Measurements from ENCODE around the gene RAPGEF5.

RAPGEF5 gene

GRCh38 chr7:22256541-22257096, 100.3 kb downstream of the RAPGEF5 start:
- TF ChIP-seq Cebpa-rat (IDR thresholded peaks at IDR 0.05), result no peak
- Histone ChIP-seq H3K36me3 (peaks cover 52% of the 10 kb centered on the region), H3K4me3 (no peak overlapping the region)

GRCh38 chr7:22255834-22256233, 101.1 kb downstream of the RAPGEF5 start:
- Histone ChIP-seq H3K4me3 (no peak overlapping the region), H3K9me3 (peaks cover 8% of the 10 kb centered on the region), H3K27ac (no peak overlapping the region), H3K9ac (no peak overlapping the region), H3K27me3 (no peaks in the 10 kb centered on the region), H3K4me2 (no peak overlapping the region), H3K36me3 (peaks cover 52% of the 10 kb centered on the region), H4K20me1 (no peaks in the 10 kb centered on the region), H3K4me1 (no peaks in the 10 kb centered on the region)
- TF ChIP-seq Cebpa-rat (IDR thresholded peaks at IDR 0.05), result no peak

More at GRCh38 chr7:22256541-22257096, 100.3 kb downstream of the RAPGEF5 start:
- Histone ChIP-seq H3K27ac (no peak overlapping the region), H3K9me3 (peaks cover 8% of the 10 kb centered on the region), H3K9ac (no peak overlapping the region), H3K27me3 (no peaks in the 10 kb centered on the region), H3K4me1 (no peaks in the 10 kb centered on the region), H4K20me1 (no peaks in the 10 kb centered on the region), H3K4me2 (no peak overlapping the region)

GRCh38 chr7:22255342-22255741, 101.6 kb downstream of the RAPGEF5 start:
- Histone ChIP-seq H3K9me3 (peaks cover 8% of the 10 kb centered on the region), H3K36me3 (peaks cover 52% of the 10 kb centered on the region), H3K27me3 (no peaks in the 10 kb centered on the region), H3K9ac (no peak overlapping the region), H3K4me1 (no peaks in the 10 kb centered on the region), H3K4me3 (no peak overlapping the region), H3K4me2 (no peak overlapping the region), H4K20me1 (no peaks in the 10 kb centered on the region), H3K27ac (no peak overlapping the region)
- no peak for TF ChIP-seq Cebpa-rat (IDR thresholded peaks at IDR 0.05)

GRCh38 chr7:22252936-22253536, 103.9 kb downstream of the RAPGEF5 start:
- no peak overlapping the region for H3K4me2 ChIP-seq

GRCh38 chr7:22252016-22252415, 104.9 kb downstream of the RAPGEF5 start:
- peaks cover 17% of the 10 kb centered on the region for H3K9me3 ChIP-seq
- no peaks in the 10 kb centered on the region for H4K20me1 ChIP-seq
- H3K27ac ChIP-seq, result no peak overlapping the region
- no peak overlapping the region for H3K4me2 ChIP-seq
- peaks cover 53% of the 10 kb centered on the region for H3K36me3 ChIP-seq
- H3K9ac ChIP-seq, result no peak overlapping the region
- H3K4me3 ChIP-seq, result no peak overlapping the region
- no peaks in the 10 kb centered on the region for H3K27me3 ChIP-seq
- H3K4me1 ChIP-seq, result no peaks in the 10 kb centered on the region
- no peak for TF ChIP-seq Cebpa-rat (IDR thresholded peaks at IDR 0.05)

More at GRCh38 chr7:22252936-22253536, 103.9 kb downstream of the RAPGEF5 start:
- H3K9ac ChIP-seq, result no peak overlapping the region
- H3K4me3 ChIP-seq, result no peak overlapping the region
- H3K27ac ChIP-seq, result no peak overlapping the region
- peaks cover 7% of the 10 kb centered on the region; the same call in 1 of the 2 replicates for H3K9me3 ChIP-seq
- peaks cover 48% of the 10 kb centered on the region for H3K36me3 ChIP-seq
- H3K27me3 ChIP-seq, result no peaks in the 10 kb centered on the region
- H4K20me1 ChIP-seq, result no peaks in the 10 kb centered on the region
- no peak for TF ChIP-seq Cebpa-rat (IDR thresholded peaks at IDR 0.05)
- H3K4me1 ChIP-seq, result no peaks in the 10 kb centered on the region

GRCh38 chr7:22251281-22251680, 105.7 kb downstream of the RAPGEF5 start:
- Histone ChIP-seq H3K27ac (no peak overlapping the region), H3K36me3 (peaks cover 56% of the 10 kb centered on the region)

DNA sequence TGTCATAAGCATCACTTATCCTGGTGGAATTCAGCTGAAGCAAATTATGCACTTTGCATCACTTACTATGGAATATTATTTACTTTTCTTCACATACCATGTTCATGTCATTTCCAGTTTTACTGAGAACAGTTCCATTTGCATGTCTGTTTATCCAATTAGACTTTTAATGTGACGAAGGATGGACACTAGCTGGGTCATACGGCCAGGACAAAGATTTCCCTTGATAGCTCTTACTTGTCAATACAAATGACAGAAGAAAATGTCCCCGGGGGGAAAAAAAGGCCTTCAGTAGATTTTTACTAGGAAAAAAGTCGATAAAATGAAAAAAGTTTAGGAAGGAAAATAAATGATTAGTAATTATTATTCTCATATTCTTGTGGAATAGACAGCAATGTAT, 106.6 kb downstream of the RAPGEF5 start:
- H3K4me2 ChIP-seq, result no peak overlapping the region
- no peak overlapping the region for H3K9ac ChIP-seq
- H3K27me3 ChIP-seq, result no peaks in the 10 kb centered on the region
- peaks cover 33% of the 10 kb centered on the region for H3K9me3 ChIP-seq
- H3K27ac ChIP-seq, result no peak overlapping the region
- peaks cover 58% of the 10 kb centered on the region for H3K36me3 ChIP-seq
- H4K20me1 ChIP-seq, result no peaks in the 10 kb centered on the region
- no peak for TF ChIP-seq Cebpa-rat (IDR thresholded peaks at IDR 0.05)
- H3K4me1 ChIP-seq, result no peaks in the 10 kb centered on the region
- no peak overlapping the region for H3K4me3 ChIP-seq

More at GRCh38 chr7:22251281-22251680, 105.7 kb downstream of the RAPGEF5 start:
- H3K27me3 ChIP-seq, result no peaks in the 10 kb centered on the region
- no peak overlapping the region for H3K4me3 ChIP-seq
- H4K20me1 ChIP-seq, result no peaks in the 10 kb centered on the region
- H3K4me2 ChIP-seq, result no peak overlapping the region
- peaks cover 24% of the 10 kb centered on the region for H3K9me3 ChIP-seq
- no peaks in the 10 kb centered on the region for H3K4me1 ChIP-seq
- TF ChIP-seq Cebpa-rat (IDR thresholded peaks at IDR 0.05), result no peak
- H3K9ac ChIP-seq, result no peak overlapping the region

DNA sequence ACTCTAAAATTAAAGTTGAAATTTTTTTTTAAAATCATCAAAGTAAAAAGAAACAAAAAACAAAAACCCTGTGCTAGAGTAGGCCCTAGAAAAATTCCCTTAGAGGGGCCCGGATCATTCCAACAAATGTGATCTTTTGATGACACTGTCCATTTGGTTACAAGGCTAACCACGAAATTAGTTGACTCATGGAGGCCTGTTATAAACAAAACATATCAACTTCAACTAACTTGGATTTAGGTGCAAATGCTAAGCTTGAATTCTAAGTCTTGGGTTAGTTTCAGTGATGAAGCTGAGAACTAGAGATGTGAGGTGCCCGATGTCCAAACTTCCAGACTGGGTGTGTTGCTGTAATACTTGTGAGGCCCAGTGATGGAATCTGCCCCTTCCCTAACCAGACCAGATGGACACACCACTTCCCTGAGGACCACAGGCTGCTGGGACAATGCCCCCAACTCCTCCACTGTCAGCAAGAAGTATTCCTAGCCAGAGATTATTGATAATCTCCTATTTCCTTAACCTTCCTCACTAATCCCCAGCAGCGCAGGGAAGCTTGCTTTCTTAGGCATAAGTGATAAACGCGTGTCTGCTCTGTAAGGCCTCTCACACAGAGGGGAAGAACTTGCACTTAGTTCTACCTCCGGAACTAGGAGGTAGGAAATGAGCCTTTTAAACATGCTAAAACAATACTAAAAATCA, 108.7 kb downstream of the RAPGEF5 start:
- no peak overlapping the region for H3K9ac ChIP-seq
- H3K4me2 ChIP-seq, result no peak overlapping the region
- no peak overlapping the region for H3K4me3 ChIP-seq
- no peaks in the 10 kb centered on the region for H4K20me1 ChIP-seq
- H3K27ac ChIP-seq, result no peak overlapping the region
- H3K4me1 ChIP-seq, result no peaks in the 10 kb centered on the region
- TF ChIP-seq Cebpa-rat (IDR thresholded peaks at IDR 0.05), result no peak
- H3K27me3 ChIP-seq, result no peaks in the 10 kb centered on the region
- peaks cover 38% of the 10 kb centered on the region for H3K9me3 ChIP-seq
- peaks cover 62% of the 10 kb centered on the region for H3K36me3 ChIP-seq

GRCh38 chr7:22241805-22242390, 115.1 kb downstream of the RAPGEF5 start:
- Histone ChIP-seq H3K9ac (no peak overlapping the region), H3K27ac (no peak overlapping the region), H3K4me3 (no peak overlapping the region), H3K36me3 (peaks cover 57% of the 10 kb centered on the region), H3K9me3 (peaks cover 20% of the 10 kb centered on the region), H3K4me2 (no peak overlapping the region), H3K4me1 (no peaks in the 10 kb centered on the region), H4K20me1 (no peaks in the 10 kb centered on the region), H3K27me3 (no peaks in the 10 kb centered on the region)
- TF ChIP-seq Cebpa-rat (IDR thresholded peaks at IDR 0.05), result no peak

All from BLaER1 (cell line).